Activated T-helper 1 cell treated with anti-CD3 and anti-CD28 coated beads, Interleukin-12 subunit alpha, Interleukin-12 subunit beta, Interleukin-2, Interleukin-4 antibody, amounts not matched to agents 30 ng/mL and 10 ng/mL and 1 ng/mL, durations not matched to agents 14 hours and 24 hours and 36 hours (primary cell): ENCODE data around the gene CHMP6. TPM values are rescaled to one million over a fixed set of nuclear protein-coding genes. Genes with fewer than 3 reads are reported as not detected.

Source experiments
- DNase-seq: peaks from one replicate; pipeline ENCODE4 v3.0.0; 2021; ENCODE audit warnings: low spot score
- H3K27ac Mint-ChIP-seq: one replicate; pipeline ENCODE4 v1.8.0; 2021; ENCODE audit warnings: mild to moderate bottlenecking, mixed read lengths
- H3K27me3 Mint-ChIP-seq: one replicate; pipeline ENCODE4 v1.8.0; 2022; ENCODE audit warnings: mild to moderate bottlenecking, moderate library complexity, mixed read lengths; ENCODE audit not compliant: insufficient read depth
- H3K36me3 Mint-ChIP-seq: one replicate; pipeline ENCODE4 v1.8.0; 2021; ENCODE audit warnings: low read depth, mixed read lengths
- H3K4me1 Mint-ChIP-seq: one replicate; pipeline ENCODE4 v1.8.0; 2021; ENCODE audit warnings: low read depth, mixed read lengths
- H3K4me3 Mint-ChIP-seq: one replicate; pipeline ENCODE4 v1.8.0; 2021; ENCODE audit warnings: mild to moderate bottlenecking, moderate library complexity, mixed read lengths
- H3K9me3 Mint-ChIP-seq: one replicate; pipeline ENCODE4 v1.8.0; 2021; ENCODE audit warnings: mixed read lengths
- intact Hi-C: fragments of 100-400 bp; cut with micrococcal nuclease; formaldehyde crosslinking; loops from one replicate; pipeline ENCODE4 v1.15.1; 2024
- total RNA-seq: library from RNA; stranded (reverse); gene quantifications from 2 replicates; pipeline ENCODE4 v1.2.3, GENCODE V29; 2022

Gene CHMP6
- total RNA-seq, 1 donor from 2014 or later, result 36.6 TPM

GRCh38 chr17:80982426-80982974 is 9.1 kb upstream of the CHMP6 start:
- Mint-ChIP-seq H3K9me3 (peaks cover 5% of the 10 kb centered on the region), H3K4me1 (peaks cover 11% of the 10 kb centered on the region), H3K4me3 (no peak overlapping the region), H3K27ac (no peak overlapping the region), H3K27me3 (peaks cover 11% of the 10 kb centered on the region), H3K36me3 (peaks cover 1% of the 10 kb centered on the region)
- no peak for DNase-seq
- intact Hi-C loops, result loop anchor here (5.0 to 10.0 kb wide), 2 partner anchors 115 to 408 kb away; no protein-coding TSS in a partner anchor

- H3K4me1 Mint-ChIP-seq, result peaks cover 11% of the 10 kb centered on the region
- peaks cover 5% of the 10 kb centered on the region for H3K9me3 Mint-ChIP-seq
- H3K27me3 Mint-ChIP-seq, result peaks cover 12% of the 10 kb centered on the region
- no peak for DNase-seq
- H3K27ac Mint-ChIP-seq, result no peak overlapping the region
- no peak overlapping the region for H3K4me3 Mint-ChIP-seq
- intact Hi-C loops, result loop anchor here (5.0 to 10.0 kb wide), 2 partner anchors 116 to 409 kb away; no protein-coding TSS in a partner anchor
- H3K36me3 Mint-ChIP-seq, result peaks cover 1% of the 10 kb centered on the region
Measured at GRCh38 chr17:80983545-80983944, 8.1 kb upstream of the CHMP6 start.

- intact Hi-C loops, result loop anchor here (5.0 to 10.0 kb wide), 2 partner anchors 117 to 410 kb away; no protein-coding TSS in a partner anchor
- H3K27me3 Mint-ChIP-seq, result peaks cover 12% of the 10 kb centered on the region
- H3K4me1 Mint-ChIP-seq, result peaks cover 18% of the 10 kb centered on the region
- peaks cover 5% of the 10 kb centered on the region for H3K9me3 Mint-ChIP-seq
- H3K27ac Mint-ChIP-seq, result no peak overlapping the region
- peaks cover 1% of the 10 kb centered on the region for H3K36me3 Mint-ChIP-seq
- no peak for DNase-seq
- H3K4me3 Mint-ChIP-seq, result no peak overlapping the region
Measured at GRCh38 chr17:80984749-80985148, 6.9 kb upstream of the CHMP6 start.

GRCh38 chr17:80986046-80986445 is 5.6 kb upstream of the CHMP6 start:
- H3K4me1 Mint-ChIP-seq, result peaks cover 11% of the 10 kb centered on the region
- no peak overlapping the region for H3K4me3 Mint-ChIP-seq
- no peak overlapping the region for H3K27ac Mint-ChIP-seq
- H3K27me3 Mint-ChIP-seq, result peaks cover 14% of the 10 kb centered on the region
- DNase-seq, result no peak
- intact Hi-C loops, result loop anchor here (10.0 kb wide), 1 partner anchor 411 kb away; no protein-coding TSS in a partner anchor
- no peaks in the 10 kb centered on the region for H3K9me3 Mint-ChIP-seq
- no peaks in the 10 kb centered on the region for H3K36me3 Mint-ChIP-seq

- H3K4me1 Mint-ChIP-seq, result peaks cover 11% of the 10 kb centered on the region
- no peaks in the 10 kb centered on the region for H3K36me3 Mint-ChIP-seq
- intact Hi-C loops, result loop anchor here (10.0 kb wide), 1 partner anchor 412 kb away; no protein-coding TSS in a partner anchor
- DNase-seq, result no peak
- H3K4me3 Mint-ChIP-seq, result no peak overlapping the region
- peaks cover 14% of the 10 kb centered on the region for H3K27me3 Mint-ChIP-seq
- H3K27ac Mint-ChIP-seq, result no peak overlapping the region
- no peaks in the 10 kb centered on the region for H3K9me3 Mint-ChIP-seq
Measured at GRCh38 chr17:80986816-80987475, 4.7 kb upstream of the CHMP6 start.

- Mint-ChIP-seq H3K4me1 (peaks cover 16% of the 10 kb centered on the region), H3K36me3 (no peaks in the 10 kb centered on the region), H3K4me3 (no peak overlapping the region), H3K9me3 (no peaks in the 10 kb centered on the region), H3K27ac (no peak overlapping the region), H3K27me3 (peaks cover 9% of the 10 kb centered on the region)
- no peak for DNase-seq
- intact Hi-C loops, result loop anchor here (10.0 kb wide), 1 partner anchor 413 kb away; no protein-coding TSS in a partner anchor
Measured at GRCh38 chr17:80987941-80988461, 3.6 kb upstream of the CHMP6 start.

- peaks cover 5% of the 10 kb centered on the region for H3K27me3 Mint-ChIP-seq
- no peak overlapping the region for H3K27ac Mint-ChIP-seq
- no peak for DNase-seq
- intact Hi-C loops, result loop anchor here (1.0 to 10.0 kb wide), 2 partner anchors 112 to 415 kb away; no protein-coding TSS in a partner anchor
- peak overlapping the region; percentile 83 for H3K4me3 Mint-ChIP-seq
- H3K9me3 Mint-ChIP-seq, result no peaks in the 10 kb centered on the region
- H3K36me3 Mint-ChIP-seq, result no peaks in the 10 kb centered on the region
- peaks cover 17% of the 10 kb centered on the region for H3K4me1 Mint-ChIP-seq
Measured at GRCh38 chr17:80989586-80989913, 2.1 kb upstream of the CHMP6 start.

GRCh38 chr17:80990921-80991644 is 558 bp upstream of the CHMP6 start:
- intact Hi-C loops, result loop anchor here (1.0 to 5.0 kb wide), 2 partner anchors 27 to 41 kb away; no protein-coding TSS in a partner anchor
- peaks cover 5% of the 10 kb centered on the region for H3K27me3 Mint-ChIP-seq

GRCh38 chr17:80992077-80992947 is 671 bp downstream of the CHMP6 start:
- no peak for DNase-seq
- no peak overlapping the region for H3K27ac Mint-ChIP-seq
- intact Hi-C loops, result loop anchor here (5.0 kb wide), 1 partner anchor 40 kb away; no protein-coding TSS in a partner anchor
- H3K9me3 Mint-ChIP-seq, result no peaks in the 10 kb centered on the region
- H3K27me3 Mint-ChIP-seq, result peaks cover 4% of the 10 kb centered on the region
- peaks cover 17% of the 10 kb centered on the region for H3K4me1 Mint-ChIP-seq
- peaks cover 4% of the 10 kb centered on the region for H3K36me3 Mint-ChIP-seq
- H3K4me3 Mint-ChIP-seq, result peak overlapping the region; percentile 80

More at GRCh38 chr17:80990921-80991644, 558 bp upstream of the CHMP6 start:
- Mint-ChIP-seq H3K9me3 (no peaks in the 10 kb centered on the region), H3K27ac (peak overlapping the region; percentile 68), H3K4me3 (peak overlapping the region; percentile 83), H3K36me3 (peaks cover 4% of the 10 kb centered on the region), H3K4me1 (peaks cover 17% of the 10 kb centered on the region)
- no peak for DNase-seq

GRCh38 chr17:80992948-80993624 is 1.4 kb downstream of the CHMP6 start:
- Mint-ChIP-seq H3K36me3 (peaks cover 4% of the 10 kb centered on the region), H3K27ac (no peak overlapping the region), H3K9me3 (no peaks in the 10 kb centered on the region), H3K27me3 (peaks cover 2% of the 10 kb centered on the region), H3K4me3 (peak overlapping the region; percentile 80), H3K4me1 (peaks cover 17% of the 10 kb centered on the region)
- no peak for DNase-seq
- intact Hi-C loops, result loop anchor here (5.0 kb wide), 1 partner anchor 39 kb away; no protein-coding TSS in a partner anchor

GRCh38 chr17:80995131-80995530 is 3.5 kb downstream of the CHMP6 start:
- no peak overlapping the region for H3K27ac Mint-ChIP-seq
- H3K4me3 Mint-ChIP-seq, result no peak overlapping the region
- H3K36me3 Mint-ChIP-seq, result peaks cover 7% of the 10 kb centered on the region
- DNase-seq, result no peak
- H3K27me3 Mint-ChIP-seq, result peaks cover 2% of the 10 kb centered on the region
- intact Hi-C loops, result no loop called here
- peaks cover 10% of the 10 kb centered on the region for H3K4me1 Mint-ChIP-seq
- no peaks in the 10 kb centered on the region for H3K9me3 Mint-ChIP-seq
